GM12878 (cell line): Measurements from ENCODE around the gene GAS2L1. TPM values are rescaled to one million over a fixed set of nuclear protein-coding genes. Genes with fewer than 3 reads are reported as not detected.

ENCODE experiments used
- ATAC-seq: fragments of 200-7000 bp; cut with Tn5 transposase; 3 replicates; pipeline ENCODE4 v1.9.1; 2020; ENCODE audit warnings: mild to moderate bottlenecking, moderate library complexity
- BruUV-seq: library from RNA; stranded (reverse); fragments of 400-500 nt; replicated peaks from 2 replicates; lab custom pipeline; 2021; lab: Mats Ljungman, UMichigan
- CTCF ChIA-PET: fragments of 300-600 bp; sonication (Branson Sonifier 250); formaldehyde crosslinking; extraction: SDS; loops from one replicate; lab custom pipeline; 2021; ENCODE audit warnings: inconsistent platforms; lab: Yijun Ruan, JAX
- POLR2A ChIA-PET: fragments of 350-600 bp; formaldehyde crosslinking; extraction: SDS; loops from one replicate; lab custom pipeline; 2021; ENCODE audit warnings: inconsistent platforms; lab: Charles Lee
- RAD21 ChIA-PET: fragments of 300-600 bp; sonication (Branson Sonifier 250); formaldehyde crosslinking; loops from one replicate; lab custom pipeline; 2023; ENCODE audit warnings: antibody characterized with exemption; ENCODE audit not compliant: unreplicated experiment; lab: Charles Lee
- SMC1A ChIA-PET: fragments of 300-600 bp; sonication (Branson Sonifier 250); formaldehyde crosslinking; loops from one replicate; lab custom pipeline; 2023; ENCODE audit not compliant: unreplicated experiment, uncharacterized antibody; lab: Charles Lee
- DNase-seq: peaks from one replicate; pipeline ENCODE4 v3.0.0-alpha.2; 2011; ENCODE audit warnings: low read depth, low spot score
- FAIRE-seq: peaks from 3 replicates; lab custom pipeline; 2011; peaks lifted over from hg19 to GRCh38; lab: Jason Lieb, UNC
- H2AFZ ChIP-seq: 2 replicates; pipeline ENCODE4 v1.6.0; 2011; ENCODE audit warnings: low read depth, low read length, control low read depth; ENCODE audit not compliant: control insufficient read depth
- H3K27ac ChIP-seq: 2 replicates; pipeline ENCODE4 v1.5.1; 2011; ENCODE audit warnings: control low read depth; ENCODE audit not compliant: control insufficient read depth, insufficient read depth
- H3K27me3 ChIP-seq, 2 experiments: replicated peaks in 1 of 2; 2 replicates each; pipeline versions ENCODE4 v1.6.0 to v1.6.1; 2011; ENCODE audit warnings: low read length in 1 of 2; ENCODE audit not compliant: control insufficient read depth in 2 of 2, insufficient read depth in 2 of 2
- H3K36me3 ChIP-seq, 2 experiments: 2 replicates each; pipeline ENCODE4 v1.5.1; 2011; ENCODE audit warnings: low read length in 1 of 2; ENCODE audit not compliant: control insufficient read depth in 2 of 2, insufficient read depth in 2 of 2
- H3K4me1 ChIP-seq: 2 replicates; pipeline ENCODE4 v1.6.1; 2011; ENCODE audit warnings: mild to moderate bottlenecking, low read length, moderate library complexity, mixed read lengths; ENCODE audit not compliant: control insufficient read depth, insufficient read depth
- H3K4me2 ChIP-seq: 2 replicates; pipeline ENCODE4 v1.6.0; 2011; ENCODE audit warnings: control low read depth; ENCODE audit not compliant: control insufficient read depth, insufficient read depth
- H3K4me3 ChIP-seq: fragments of 200-600 bp; sonication (generic); 2 replicates; pipeline ENCODE4 v1.5.1; 2016
- H3K79me2 ChIP-seq: 2 replicates; pipeline ENCODE4 v1.6.0; 2011; ENCODE audit warnings: low read length; ENCODE audit not compliant: control insufficient read depth, insufficient read depth
- H3K9ac ChIP-seq: 2 replicates; pipeline ENCODE4 v1.8.0; 2011; ENCODE audit warnings: low read length, control low read depth, mixed read lengths; ENCODE audit not compliant: control insufficient read depth, insufficient read depth
- H3K9me3 ChIP-seq: replicated peaks from 3 replicates; pipeline ENCODE4 v1.5.1; 2011; ENCODE audit warnings: mild to moderate bottlenecking, low read length; ENCODE audit not compliant: control insufficient read depth, insufficient read depth
- H4K20me1 ChIP-seq: 2 replicates; pipeline ENCODE4 v1.6.0; 2011; ENCODE audit not compliant: control insufficient read depth, insufficient read depth
- ESRRA ChIP-seq: IDR thresholded peaks from 2 replicates; pipeline ENCODE4 v1.6.1; 2012; ENCODE audit warnings: mild to moderate bottlenecking, low read length, improper control_type of control experiment
- JUNB ChIP-seq: IDR thresholded peaks from 2 replicates; pipeline ENCODE4 v1.6.1; 2016; ENCODE audit warnings: antibody characterized with exemption, mild to moderate bottlenecking
- KAT2A ChIP-seq: conservative IDR thresholded peaks from 2 replicates; pipeline ENCODE4 v1.6.1; 2011; ENCODE audit warnings: low read depth, low read length; ENCODE audit not compliant: control insufficient read depth
- KLF5 ChIP-seq: fragments of 450-650 bp; IDR thresholded peaks from 2 replicates; pipeline ENCODE4 v1.6.1; 2014; ENCODE audit warnings: mild to moderate bottlenecking; ENCODE audit not compliant: partially characterized antibody
- LARP7 ChIP-seq: fragments of 450-650 bp; IDR thresholded peaks from 2 replicates; pipeline ENCODE4 v1.6.1; 2017; ENCODE audit warnings: mild to moderate bottlenecking
- MTA3 ChIP-seq: IDR thresholded peaks from 2 replicates; pipeline ENCODE4 v1.6.1; 2012; ENCODE audit warnings: low read length, inconsistent platforms, borderline replicate concordance
- POLR2AphosphoS5 ChIP-seq: IDR thresholded peaks from 2 replicates; pipeline ENCODE4 v1.6.1; 2011; ENCODE audit warnings: mild to moderate bottlenecking, low read length, inconsistent platforms
- RBBP5 ChIP-seq: fragments of 200-600 bp; sonication (generic); conservative IDR thresholded peaks from 2 replicates; pipeline ENCODE4 v1.6.1; 2016
- RUNX3 ChIP-seq: IDR thresholded peaks from 2 replicates; pipeline ENCODE4 v1.6.1; 2012; ENCODE audit warnings: low read length, inconsistent platforms
- SUPT20H ChIP-seq: IDR thresholded peaks from 2 replicates; pipeline ENCODE4 v1.6.1; 2011; ENCODE audit warnings: low read depth, mild to moderate bottlenecking, low read length, moderate library complexity, borderline replicate concordance; ENCODE audit not compliant: control insufficient read depth
- TAF1 ChIP-seq: IDR thresholded peaks from 2 replicates; pipeline ENCODE4 v1.6.1; 2011; ENCODE audit warnings: mild to moderate bottlenecking, low read depth, low read length, borderline replicate concordance
- TBL1XR1 ChIP-seq: IDR thresholded peaks from 2 replicates; pipeline ENCODE4 v1.6.1; 2012; ENCODE audit warnings: low read depth, low read length, improper control_type of control experiment
- WGBS: methylation state at CpG from one replicate; pipeline ENCODE4 v1.1.6; 2016; ENCODE audit warnings: low lambda C conversion rate; ENCODE audit not compliant: insufficient replicate concordance, insufficient coverage; ENCODE audit errors: missing lambda C conversion rate; 5-methylcytosine and 5-hydroxymethylcytosine counted together
- in situ Hi-C: fragments of 300-500 bp; cut with MboI; formaldehyde crosslinking; loops from 9 replicates; pipeline ENCODE4 v1.14.3; 2018; ENCODE audit warnings: mixed read lengths
- intact Hi-C: fragments of 100-400 bp; cut with micrococcal nuclease; formaldehyde crosslinking; loops from one replicate; pipeline ENCODE4 v1.14.2; 2022; ENCODE audit not compliant: unreplicated experiment
- polyA plus RNA-seq, 11 experiments: library from polyadenylated mRNA; depleted of rRNA in 4 of 11; unstranded in 6 of 11; stranded (reverse) in 5 of 11; fragments of >200 nt; fragmentation: Nextera tagmentation in 4 of 11; fragmentation: Illumina TruSeq in 1 of 11; extraction: Ambion mirVana in 4 of 11; extraction: Trizol in 1 of 11; gene quantifications; 1 replicate in 1 of 11; 2 replicates in 10 of 11; pipeline versions ENCODE4 v1.2.1 to v1.2.3, GENCODE V29; 2011 to 2016; ENCODE audit warnings: inconsistent platforms in 2 of 11, missing spikeins in 2 of 11, low read depth in 1 of 11
- total RNA-seq, 4 experiments: library from RNA; depleted of rRNA in 3 of 4; stranded (reverse); fragments of >200 nt in 3 of 4; fragmentation: Illumina TruSeq in 1 of 4; extraction: Trizol in 1 of 4; gene quantifications; 2 replicates each; pipeline versions ENCODE4 v1.2.1 to v1.2.3, GENCODE V29; 2013 to 2021
- TF ChIP-seq, protein P1 (sequence below): fragments of 450-650 bp; IDR thresholded peaks from 2 replicates; pipeline ENCODE4 v1.6.1; 2016; ENCODE audit warnings: mild to moderate bottlenecking
- TF ChIP-seq, protein P2 (sequence below), 3 experiments: IDR thresholded peaks in 2 of 3; conservative IDR thresholded peaks in 1 of 3; 2 replicates each; pipeline ENCODE4 v1.5.1; 2011; ENCODE audit warnings: low read depth in 3 of 3, low read length in 3 of 3, mild to moderate bottlenecking in 3 of 3, control low read depth in 2 of 3, moderate library complexity in 2 of 3, inconsistent platforms in 1 of 3, mixed read lengths in 1 of 3; ENCODE audit not compliant: control insufficient read depth in 2 of 3, insufficient read depth in 1 of 3; ENCODE audit errors: extremely low read depth in 1 of 3

The GAS2L1 gene
- total and polyA plus RNA-seq, 10 of the 15 experiments (the other 5 are each of a cell fraction or from before 2014, with no cell fraction given): 0.03 to 0.13 TPM; not detected in 8

DNA sequence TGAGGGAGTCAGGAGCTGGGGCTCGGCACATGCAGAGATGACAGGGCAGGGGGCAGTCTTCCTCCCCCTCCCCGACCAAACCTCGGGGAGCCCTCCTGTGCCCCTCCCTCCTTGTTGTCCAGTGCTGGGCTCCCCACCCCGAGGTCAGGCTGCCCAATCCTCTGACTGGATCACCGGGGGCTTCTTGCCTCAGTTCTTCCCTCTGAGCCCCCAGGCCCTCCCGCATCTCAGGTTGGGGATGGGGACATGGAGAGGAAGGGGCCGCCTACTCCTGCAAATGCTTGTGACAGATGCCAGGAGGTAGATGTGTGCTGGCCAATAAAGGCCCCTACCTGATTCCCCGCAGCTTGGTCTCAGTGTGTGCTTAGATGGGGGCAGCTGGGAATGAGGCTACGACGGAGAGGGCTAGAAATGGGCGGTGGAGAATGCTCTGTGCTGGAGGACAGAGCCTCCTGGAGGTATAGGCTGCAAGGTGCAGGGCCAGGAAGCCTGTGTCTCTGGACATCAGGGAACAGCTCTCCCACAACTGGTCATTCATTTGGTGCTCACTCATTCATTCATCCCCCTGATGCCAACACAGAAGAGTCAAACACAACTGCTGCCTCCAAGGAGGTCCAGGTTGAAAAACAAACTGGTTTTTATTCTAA lies 47.1 kb upstream of the GAS2L1 start:
- DNase-seq: no peak
- no peak overlapping the region for H3K9ac ChIP-seq
- no TSS peak for BruUV-seq
- H4K20me1 ChIP-seq: no peaks in the 10 kb centered on the region
- WGBS: 88% methylated on average over 11 of the region's 11 CpGs
- no peak for FAIRE-seq
- no peak overlapping the region for H3K27ac ChIP-seq
- peak; percentile 28 for ATAC-seq
- in situ Hi-C loops (no loop called here), intact Hi-C loops (no loop called here)
- H3K4me3 ChIP-seq: no peak overlapping the region
- H3K36me3 ChIP-seq: peaks cover 0 to 5% of the 10 kb centered on the region in 2 experiments; a peak in 3 of 4 replicates
- RAD21 ChIA-PET: no interaction called here
- SMC1A ChIA-PET: no interaction called here
- H3K79me2 ChIP-seq: no peaks in the 10 kb centered on the region
- H2AFZ ChIP-seq: no peak overlapping the region
- POLR2A ChIA-PET: interaction anchor here (0.6 kb wide), 2 partner anchors 65 to 253 kb away, joined by 7 to 8 read pairs; no protein-coding TSS in a partner anchor
- no peaks in the 10 kb centered on the region for H3K27me3 ChIP-seq
- H3K9me3 ChIP-seq: no peaks in the 10 kb centered on the region
- TF ChIP-seq, protein P1, sequence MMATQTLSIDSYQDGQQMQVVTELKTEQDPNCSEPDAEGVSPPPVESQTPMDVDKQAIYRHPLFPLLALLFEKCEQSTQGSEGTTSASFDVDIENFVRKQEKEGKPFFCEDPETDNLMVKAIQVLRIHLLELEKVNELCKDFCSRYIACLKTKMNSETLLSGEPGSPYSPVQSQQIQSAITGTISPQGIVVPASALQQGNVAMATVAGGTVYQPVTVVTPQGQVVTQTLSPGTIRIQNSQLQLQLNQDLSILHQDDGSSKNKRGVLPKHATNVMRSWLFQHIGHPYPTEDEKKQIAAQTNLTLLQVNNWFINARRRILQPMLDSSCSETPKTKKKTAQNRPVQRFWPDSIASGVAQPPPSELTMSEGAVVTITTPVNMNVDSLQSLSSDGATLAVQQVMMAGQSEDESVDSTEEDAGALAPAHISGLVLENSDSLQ: no peak
- no peak for TF ChIP-seq ESRRA
- no peak for TF ChIP-seq RUNX3
- no peak for TF ChIP-seq MTA3
- TF ChIP-seq POLR2AphosphoS5: 0 out of 2 replicates have a peak, but pooled peaks have one; percentile 13
- TF ChIP-seq, protein P2, sequence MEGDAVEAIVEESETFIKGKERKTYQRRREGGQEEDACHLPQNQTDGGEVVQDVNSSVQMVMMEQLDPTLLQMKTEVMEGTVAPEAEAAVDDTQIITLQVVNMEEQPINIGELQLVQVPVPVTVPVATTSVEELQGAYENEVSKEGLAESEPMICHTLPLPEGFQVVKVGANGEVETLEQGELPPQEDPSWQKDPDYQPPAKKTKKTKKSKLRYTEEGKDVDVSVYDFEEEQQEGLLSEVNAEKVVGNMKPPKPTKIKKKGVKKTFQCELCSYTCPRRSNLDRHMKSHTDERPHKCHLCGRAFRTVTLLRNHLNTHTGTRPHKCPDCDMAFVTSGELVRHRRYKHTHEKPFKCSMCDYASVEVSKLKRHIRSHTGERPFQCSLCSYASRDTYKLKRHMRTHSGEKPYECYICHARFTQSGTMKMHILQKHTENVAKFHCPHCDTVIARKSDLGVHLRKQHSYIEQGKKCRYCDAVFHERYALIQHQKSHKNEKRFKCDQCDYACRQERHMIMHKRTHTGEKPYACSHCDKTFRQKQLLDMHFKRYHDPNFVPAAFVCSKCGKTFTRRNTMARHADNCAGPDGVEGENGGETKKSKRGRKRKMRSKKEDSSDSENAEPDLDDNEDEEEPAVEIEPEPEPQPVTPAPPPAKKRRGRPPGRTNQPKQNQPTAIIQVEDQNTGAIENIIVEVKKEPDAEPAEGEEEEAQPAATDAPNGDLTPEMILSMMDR (IDR thresholded peaks at IDR 0.05 in 2 of 3, conservative IDR thresholded peaks at IDR 0.05 in 1 of 3; ENCODE audit: control insufficient read depth in 2 of 3, extremely low read depth in 1 of 3, insufficient read depth in 1 of 3, low read depth in 3 of 3, low read length in 3 of 3): peak in 2 of 3 experiments; percentile 11 to 15; a peak in 2 of 6 replicates
- TF ChIP-seq KAT2A: no peak
- no peak for TF ChIP-seq LARP7
- no peak for TF ChIP-seq JUNB
- no peak for TF ChIP-seq KLF5
- TF ChIP-seq TBL1XR1: no peak
- TF ChIP-seq TAF1: no peak
- TF ChIP-seq RBBP5: no peak
- TF ChIP-seq SUPT20H: no peak
- CTCF ChIA-PET: interaction anchor here (0.7 to 2.7 kb wide), 2 partner anchors 14 to 105 kb away, joined by 3 to 7 read pairs; no protein-coding TSS in a partner anchor
- H3K4me1 ChIP-seq: no peaks in the 10 kb centered on the region
- H3K4me2 ChIP-seq: no peak overlapping the region
